NCI-H82 (cell line): Measurements from ENCODE around the gene MED1.
"Not testable (repeated sequence)": the region's sequence is repeated elsewhere in the genome, so short reads cannot be mapped to it uniquely, and the experiment has no call there.

ENCODE experiments used
- DNase-seq: peaks from one replicate; lab custom pipeline; 2025; lab: John Stamatoyannopoulos, UW

The MED1 gene

GRCh38 chr17:39410279-39410678, 40.8 kb downstream of the MED1 start:
- DNase-seq = no peak

GRCh38 chr17:39408360-39408759, 42.7 kb downstream of the MED1 start:
- no peak for DNase-seq

GRCh38 chr17:39406951-39407350, 44.1 kb downstream of the MED1 start:
- no peak for DNase-seq

- DNase-seq = no peak
Observed at GRCh38 chr17:39405436-39405835, 45.6 kb downstream of the MED1 start.

GRCh38 chr17:39404542-39405378, 46.3 kb downstream of the MED1 start:
- no peak for DNase-seq

- DNase-seq = peak; percentile 27
Observed at GRCh38 chr17:39402890-39403605, 48.0 kb downstream of the MED1 start.

GRCh38 chr17:39402244-39402889, 48.7 kb downstream of the MED1 start:
- peak; percentile 99 for DNase-seq

- DNase-seq = peak; percentile 95
Observed at GRCh38 chr17:39401412-39402243, 49.4 kb downstream of the MED1 start, which contains the start of gene FBXL20. Gene FBXL20, minus strand, starts transcription at chr17:39401626. Its CDS starts 224 bp downstream, at chr17:39401402.

- peak; percentile 50 for DNase-seq
Observed at GRCh38 chr17:39400547-39401411, 50.3 kb downstream of the MED1 start.

GRCh38 chr17:39399791-39400190, 51.3 kb downstream of the MED1 start:
- no peak for DNase-seq

- no peak for DNase-seq
Observed at GRCh38 chr17:39393736-39394135, 57.3 kb downstream of the MED1 start.

GRCh38 chr17:39391448-39391847, 59.6 kb downstream of the MED1 start:
- no peak for DNase-seq

GRCh38 chr17:39385040-39385439, 66.0 kb downstream of the MED1 start:
- DNase-seq = no peak

- no peak for DNase-seq
Observed at GRCh38 chr17:39380144-39380543, 70.9 kb downstream of the MED1 start.

GRCh38 chr17:39376434-39376833, 74.6 kb downstream of the MED1 start:
- peak; percentile 31 for DNase-seq

- not testable (repeated sequence) for DNase-seq
Observed at GRCh38 chr17:39367805-39368204, 83.3 kb downstream of the MED1 start.

GRCh38 chr17:39365872-39366271, 85.2 kb downstream of the MED1 start:
- DNase-seq = no peak

- DNase-seq = no peak
Observed at GRCh38 chr17:39365242-39365641, 85.8 kb downstream of the MED1 start.

- DNase-seq = no peak
Observed at GRCh38 chr17:39364236-39365025, 86.6 kb downstream of the MED1 start.

- no peak for DNase-seq
Observed at GRCh38 chr17:39361064-39361463, 90.0 kb downstream of the MED1 start.
